T-cell (primary cell): ENCODE data around the gene TEKT2. TPM values are rescaled to one million over a fixed set of nuclear protein-coding genes. Genes with fewer than 3 reads are reported as not detected.

ENCODE experiments used
- ATAC-seq, 4 experiments: fragments of 200-7000 bp in 3 of 4; fragments of 150-1000 bp in 1 of 4; cut with Tn5 transposase; replicated peaks in 1 of 4; 1 replicate in 3 of 4; 2 replicates in 1 of 4; pipeline ENCODE4 v1.10.0; 2021; ENCODE audit warnings: moderate library complexity in 3 of 4, mild to moderate bottlenecking in 2 of 4, moderate number of reproducible peaks in 1 of 4
- CTCF ChIA-PET, 2 donors: fragments of 300-600 bp; sonication (Branson Sonifier 250); formaldehyde crosslinking; loops; one replicate each; lab custom pipeline; 2022; ENCODE audit warnings: antibody characterized with exemption in 2 of 2; lab: Charles Lee
- POLR2A ChIA-PET, 2 donors: fragments of 300-600 bp; sonication (Branson Sonifier 250); formaldehyde crosslinking; loops; one replicate each; lab custom pipeline; 2022; ENCODE audit warnings: antibody characterized with exemption in 2 of 2; lab: Charles Lee
- DNase-seq, 35 experiments: peaks; one replicate each; pipeline versions ENCODE4 v3.0.0 to v3.0.0-alpha.2; 2013 to 2023
- H3K27ac ChIP-seq: one replicate; pipeline ENCODE4 v1.5.1; 2013; ENCODE audit warnings: low read length
- H3K27me3 ChIP-seq, 2 experiments: replicated peaks in 1 of 2; 1 replicate in 1 of 2; 2 replicates in 1 of 2; pipeline versions ENCODE4 v1.6.1 to v1.7.0; 2013; ENCODE audit warnings: low read length in 1 of 2, mixed read lengths in 1 of 2; ENCODE audit not compliant: control insufficient read depth in 2 of 2, insufficient read depth in 2 of 2; ENCODE audit errors: extremely low read depth in 1 of 2
- H3K36me3 ChIP-seq, 2 donors: 1 replicate in 1 of 2; 2 replicates in 1 of 2; pipeline versions ENCODE4 v1.6.1 to v1.7.0; 2013; ENCODE audit warnings: low read length in 1 of 2; ENCODE audit not compliant: control insufficient read depth in 2 of 2, insufficient read depth in 1 of 2; ENCODE audit errors: extremely low read depth in 1 of 2
- H3K4me1 ChIP-seq, 2 experiments: 1 replicate in 1 of 2; 2 replicates in 1 of 2; pipeline versions ENCODE4 v1.6.1 to v1.7.0; 2013; ENCODE audit warnings: low read length in 2 of 2, mixed read lengths in 1 of 2; ENCODE audit not compliant: insufficient read depth in 2 of 2, control insufficient read depth in 1 of 2; ENCODE audit errors: extremely low read depth in 1 of 2
- H3K4me3 ChIP-seq, 2 donors: 1 replicate in 1 of 2; 2 replicates in 1 of 2; pipeline versions ENCODE4 v1.5.1 to v1.7.0; 2013; ENCODE audit warnings: mild to moderate bottlenecking in 2 of 2, low read length in 1 of 2, moderate library complexity in 1 of 2; ENCODE audit not compliant: control insufficient read depth in 1 of 2; ENCODE audit errors: extremely low read depth in 1 of 2
- H3K9me3 ChIP-seq: 2 replicates; pipeline ENCODE4 v1.7.0; 2013
- H3K27ac Mint-ChIP-seq, 2 donors: one replicate each; pipeline ENCODE4 v1.8.0; 2020 to 2021; ENCODE audit warnings: mild to moderate bottlenecking in 2 of 2, mixed read lengths in 2 of 2
- H3K27me3 Mint-ChIP-seq, 2 donors: one replicate each; pipeline ENCODE4 v1.8.0; 2021 to 2022; ENCODE audit warnings: mixed read lengths in 2 of 2
- H3K36me3 Mint-ChIP-seq: one replicate; pipeline ENCODE4 v1.8.0; 2021; ENCODE audit warnings: mixed read lengths
- H3K4me1 Mint-ChIP-seq, 3 donors: one replicate each; pipeline ENCODE4 v1.8.0; 2020 to 2022; ENCODE audit warnings: mixed read lengths in 3 of 3, mild to moderate bottlenecking in 1 of 3
- H3K4me3 Mint-ChIP-seq, 3 donors: one replicate each; pipeline ENCODE4 v1.8.0; 2020 to 2022; ENCODE audit warnings: mild to moderate bottlenecking in 3 of 3, mixed read lengths in 3 of 3, moderate library complexity in 3 of 3
- H3K9me3 Mint-ChIP-seq, 3 donors: one replicate each; pipeline ENCODE4 v1.8.0; 2020 to 2022; ENCODE audit warnings: mixed read lengths in 3 of 3
- WGBS: methylation state at CpG from one replicate; pipeline ENCODE4 v1.1.5; 2013; ENCODE audit warnings: missing lambda C conversion rate; ENCODE audit not compliant: insufficient coverage; 5-methylcytosine and 5-hydroxymethylcytosine counted together
- total RNA-seq, 35 experiments: library from RNA in 6 of 35; stranded (reverse) in 6 of 35; fragments of 120-200 nt in 1 of 35; gene quantifications; one replicate each; pipeline versions ENCODE4 v1.2.1 to v1.2.4 and lab custom pipeline; 2013 to 2026

Gene TEKT2
- total RNA-seq, 5 donors from 2014 or later (not counting 1 experiment from before 2014, with no cell fraction given): 0.18 TPM; not detected in 4

- H3K27ac Mint-ChIP-seq: peak overlapping the region; percentile 80 to 84
- no peaks in the 10 kb centered on the region for H3K9me3 Mint-ChIP-seq
- peaks cover 8 to 40% of the 10 kb centered on the region in 2 experiments for H3K4me1 ChIP-seq
- ATAC-seq (no peak), DNase-seq (peak in 2 of 35 experiments; percentile 22 to 37)
- POLR2A ChIA-PET: interaction anchor here in 1 of 2 donors (0.6 kb wide), 1 partner anchor 61 kb away, joined by 4 read pairs; no protein-coding TSS in a partner anchor
- H3K36me3 ChIP-seq: peaks cover 3 to 35% of the 10 kb centered on the region in 2 donors
- H3K36me3 Mint-ChIP-seq: peaks cover 14% of the 10 kb centered on the region
- H3K27ac ChIP-seq: peak overlapping the region; percentile 54
- H3K4me3 Mint-ChIP-seq: peak overlapping the region; percentile 79 to 87 (median 86)
- peaks cover 12 to 23% of the 10 kb centered on the region in 2 donors for H3K27me3 Mint-ChIP-seq
- CTCF ChIA-PET: interaction anchor here in 1 of 2 donors (0.7 kb wide), 1 partner anchor 135 kb away, joined by 3 read pairs; the partner anchor contains the start of gene THRAP3
- peaks cover 22 to 29% (median 28%) of the 10 kb centered on the region in 3 donors for H3K4me1 Mint-ChIP-seq
- peaks cover 0 to 35% of the 10 kb centered on the region in 2 experiments for H3K27me3 ChIP-seq
- WGBS: 8% methylated on average over 28 of the region's 32 CpGs
- no peaks in the 10 kb centered on the region for H3K9me3 ChIP-seq
- peak overlapping the region; percentile 70 to 86 for H3K4me3 ChIP-seq
Observed at GRCh38 chr1:36089393-36090121, 5.7 kb downstream of the TEKT2 start.

- H3K4me1 Mint-ChIP-seq: peaks cover 22 to 29% (median 28%) of the 10 kb centered on the region in 3 donors
- H3K4me3 Mint-ChIP-seq: peak overlapping the region in 2 of 3 donors; percentile 34 to 43
- Histone ChIP-seq H3K27me3 (peaks cover 0 to 19% of the 10 kb centered on the region in 2 experiments), H3K4me3 (no peak overlapping the region), H3K27ac (no peak overlapping the region), H3K9me3 (no peaks in the 10 kb centered on the region), H3K4me1 (peaks cover 8 to 39% of the 10 kb centered on the region in 2 experiments), H3K36me3 (peaks cover 3 to 48% of the 10 kb centered on the region in 2 donors)
- 83% methylated on average over 1 of the region's 4 CpGs for WGBS
- POLR2A ChIA-PET: interaction anchor here (0.6 to 0.7 kb wide), 2 partner anchors 53 to 216 kb away, joined by 3 read pairs; no protein-coding TSS in a partner anchor
- peaks cover 4 to 9% of the 10 kb centered on the region in 2 donors for H3K27me3 Mint-ChIP-seq
- DNase-seq: peak in 1 of 35 experiments; percentile 8
- peaks cover 14% of the 10 kb centered on the region for H3K36me3 Mint-ChIP-seq
- no peak overlapping the region for H3K27ac Mint-ChIP-seq
- ATAC-seq: no peak
- CTCF ChIA-PET: interaction anchor here in 1 of 2 donors (1.2 kb wide), 1 partner anchor 61 kb away, joined by 3 read pairs; no protein-coding TSS in a partner anchor
- H3K9me3 Mint-ChIP-seq: no peaks in the 10 kb centered on the region
Observed at GRCh38 chr1:36091141-36091540, 7.2 kb downstream of the TEKT2 start.

GRCh38 chr1:36091698-36092097, 7.8 kb downstream of the TEKT2 start:
- H3K4me1 ChIP-seq: peaks cover 8 to 39% of the 10 kb centered on the region in 2 experiments
- H3K27me3 ChIP-seq: peaks cover 0 to 13% of the 10 kb centered on the region in 2 experiments
- no peak overlapping the region for H3K4me3 ChIP-seq
- ATAC-seq (no peak), DNase-seq (peak in 2 of 35 experiments; percentile 2 to 16)
- peaks cover 14% of the 10 kb centered on the region for H3K36me3 Mint-ChIP-seq
- no peak overlapping the region for H3K27ac ChIP-seq
- H3K36me3 ChIP-seq: peaks cover 6 to 52% of the 10 kb centered on the region in 2 donors
- POLR2A ChIA-PET: interaction anchor here in 1 of 2 donors (0.6 kb wide), 1 partner anchor 350 kb away, joined by 7 read pairs; no protein-coding TSS in a partner anchor
- no peaks in the 10 kb centered on the region for H3K9me3 Mint-ChIP-seq
- WGBS: 94% methylated on average over 12 of the region's 13 CpGs
- peak overlapping the region in 2 of 3 donors; percentile 34 to 43 for H3K4me3 Mint-ChIP-seq
- H3K27ac Mint-ChIP-seq: peak overlapping the region in 1 of 2 donors; percentile 11
- H3K4me1 Mint-ChIP-seq: peaks cover 22 to 29% (median 28%) of the 10 kb centered on the region in 3 donors
- peaks cover 0 to 4% of the 10 kb centered on the region in 2 donors for H3K27me3 Mint-ChIP-seq
- CTCF ChIA-PET: interaction anchor here in 1 of 2 donors (1.2 kb wide), 1 partner anchor 60 kb away, joined by 3 read pairs; no protein-coding TSS in a partner anchor
- no peaks in the 10 kb centered on the region for H3K9me3 ChIP-seq

GRCh38 chr1:36092166-36092797, 8.4 kb downstream of the TEKT2 start:
- ChIA-PET POLR2A (interaction anchor here in 1 of 2 donors (0.6 kb wide), 1 partner anchor 349 kb away, joined by 7 read pairs; no protein-coding TSS in a partner anchor), CTCF (no interaction called here)
- Mint-ChIP-seq H3K27ac (no peak overlapping the region), H3K4me1 (peaks cover 17 to 26% (median 24%) of the 10 kb centered on the region in 3 donors), H3K36me3 (peaks cover 14% of the 10 kb centered on the region), H3K4me3 (peak overlapping the region in 1 of 3 donors; percentile 43), H3K27me3 (no peaks in the 10 kb centered on the region), H3K9me3 (no peaks in the 10 kb centered on the region)
- H3K36me3 ChIP-seq: peaks cover 6 to 52% of the 10 kb centered on the region in 2 donors
- no peak overlapping the region for H3K27ac ChIP-seq
- 98% methylated on average over 12 of the region's 17 CpGs for WGBS
- DNase-seq (peak in 2 of 35 experiments; percentile 7 to 11), ATAC-seq (no peak)
- no peak overlapping the region for H3K4me3 ChIP-seq
- no peaks in the 10 kb centered on the region for H3K9me3 ChIP-seq
- peaks cover 8 to 39% of the 10 kb centered on the region in 2 experiments for H3K4me1 ChIP-seq
- peaks cover 0 to 7% of the 10 kb centered on the region in 2 experiments for H3K27me3 ChIP-seq

GRCh38 chr1:36092798-36093185, 8.9 kb downstream of the TEKT2 start:
- Mint-ChIP-seq H3K27ac (no peak overlapping the region), H3K9me3 (no peaks in the 10 kb centered on the region), H3K27me3 (no peaks in the 10 kb centered on the region), H3K36me3 (peaks cover 14% of the 10 kb centered on the region), H3K4me3 (no peak overlapping the region), H3K4me1 (peaks cover 17 to 26% (median 24%) of the 10 kb centered on the region in 3 donors)
- H3K36me3 ChIP-seq: peaks cover 6 to 52% of the 10 kb centered on the region in 2 donors
- H3K9me3 ChIP-seq: no peaks in the 10 kb centered on the region
- DNase-seq: peak in 2 of 35 experiments; percentile 9 to 11
- peaks cover 0 to 2% of the 10 kb centered on the region in 2 experiments for H3K27me3 ChIP-seq
- ATAC-seq: no peak
- H3K4me3 ChIP-seq: no peak overlapping the region
- peaks cover 8 to 38% of the 10 kb centered on the region in 2 experiments for H3K4me1 ChIP-seq
- WGBS: 94% methylated on average over 7 of the region's 9 CpGs
- ChIA-PET POLR2A (no interaction called here), CTCF (no interaction called here)
- H3K27ac ChIP-seq: no peak overlapping the region

- Histone ChIP-seq H3K36me3 (peaks cover 6 to 52% of the 10 kb centered on the region in 2 donors), H3K4me1 (peaks cover 8 to 34% of the 10 kb centered on the region in 2 experiments), H3K27me3 (no peaks in the 10 kb centered on the region), H3K4me3 (no peak overlapping the region), H3K9me3 (no peaks in the 10 kb centered on the region), H3K27ac (no peak overlapping the region)
- ATAC-seq (no peak), DNase-seq (peak in 1 of 35 experiments; percentile 8)
- Mint-ChIP-seq H3K36me3 (peaks cover 14% of the 10 kb centered on the region), H3K27me3 (no peaks in the 10 kb centered on the region), H3K27ac (no peak overlapping the region), H3K9me3 (no peaks in the 10 kb centered on the region), H3K4me1 (peaks cover 17 to 26% (median 22%) of the 10 kb centered on the region in 3 donors), H3K4me3 (no peak overlapping the region)
- ChIA-PET POLR2A (no interaction called here), CTCF (no interaction called here)
- 98% methylated on average over 7 of the region's 7 CpGs for WGBS
Observed at GRCh38 chr1:36093226-36093625, 9.3 kb downstream of the TEKT2 start.
